ACHN (cell line): ENCODE measurements around the gene MCM8.
"Not testable (repeated sequence)": the region's sequence is repeated elsewhere in the genome, so short reads cannot be mapped to it uniquely, and the experiment has no call there.

ENCODE experiments used
- DNase-seq: peaks from one replicate; pipeline ENCODE4 v3.0.0-alpha.2; 2015
- in situ Hi-C: cut with HindIII; loops from 2 replicates; pipeline ENCODE4 v1.10.0; 2017; ENCODE audit warnings: low sequenced_read_pairs, low pct_ligation_motif_present, low pct_unique_long_range_greater_than_20kb

The MCM8 gene

GRCh38 chr20:6032907-6033306 lies 82.5 kb downstream of the MCM8 start:
- in situ Hi-C loops, DNase-seq: not testable (repeated sequence)

- in situ Hi-C loops: no loop called here
These were observed 83.9 kb downstream of the MCM8 start for GRCh38 chr20:6034134-6034969.

GRCh38 chr20:6036213-6036612 lies 85.8 kb downstream of the MCM8 start:
- no peak for DNase-seq
- in situ Hi-C loops: no loop called here

More at GRCh38 chr20:6034134-6034969, 83.9 kb downstream of the MCM8 start:
- no peak for DNase-seq

- in situ Hi-C loops: no loop called here
- no peak for DNase-seq
These were observed 86.6 kb downstream of the MCM8 start for GRCh38 chr20:6037082-6037481.

GRCh38 chr20:6038256-6038655 lies 87.8 kb downstream of the MCM8 start:
- no peak for DNase-seq
- in situ Hi-C loops: no loop called here

- no peak for DNase-seq
- in situ Hi-C loops: no loop called here
These were observed 89.3 kb downstream of the MCM8 start for GRCh38 chr20:6039766-6040165.

GRCh38 chr20:6040540-6040939 lies 90.1 kb downstream of the MCM8 start:
- in situ Hi-C loops: no loop called here

GRCh38 chr20:6040958-6041807 lies 90.7 kb downstream of the MCM8 start:
- in situ Hi-C loops: no loop called here
- DNase-seq: no peak

More at GRCh38 chr20:6040540-6040939, 90.1 kb downstream of the MCM8 start:
- DNase-seq: no peak

- in situ Hi-C loops: no loop called here
- DNase-seq: no peak
These were observed 91.4 kb downstream of the MCM8 start for GRCh38 chr20:6041808-6042265.

- in situ Hi-C loops: no loop called here
- DNase-seq: peak; percentile 11
These were observed 93.7 kb downstream of the MCM8 start for GRCh38 chr20:6044115-6044514.

- DNase-seq: no peak
- in situ Hi-C loops: no loop called here
These were observed 95.1 kb downstream of the MCM8 start for GRCh38 chr20:6045566-6045965.

- in situ Hi-C loops: no loop called here
- DNase-seq: no peak
These were observed 96.0 kb downstream of the MCM8 start for GRCh38 chr20:6046432-6046831.

GRCh38 chr20:6048391-6048790 lies 97.9 kb downstream of the MCM8 start:
- in situ Hi-C loops: no loop called here

More at GRCh38 chr20:6048391-6048790, 97.9 kb downstream of the MCM8 start:
- no peak for DNase-seq
